DMS53 (cell line): ENCODE data around the gene HIGD1C.
A peak's percentile ranks its signal among the peaks of the same experiment; 100 is the strongest.
"Not testable (repeated sequence)": the region's sequence is repeated elsewhere in the genome, so short reads cannot be mapped to it uniquely, and the experiment has no call there.

Experiments used
- DNase-seq: peaks from one replicate; lab custom pipeline; 2025; lab: John Stamatoyannopoulos, UW

Gene HIGD1C

DNA sequence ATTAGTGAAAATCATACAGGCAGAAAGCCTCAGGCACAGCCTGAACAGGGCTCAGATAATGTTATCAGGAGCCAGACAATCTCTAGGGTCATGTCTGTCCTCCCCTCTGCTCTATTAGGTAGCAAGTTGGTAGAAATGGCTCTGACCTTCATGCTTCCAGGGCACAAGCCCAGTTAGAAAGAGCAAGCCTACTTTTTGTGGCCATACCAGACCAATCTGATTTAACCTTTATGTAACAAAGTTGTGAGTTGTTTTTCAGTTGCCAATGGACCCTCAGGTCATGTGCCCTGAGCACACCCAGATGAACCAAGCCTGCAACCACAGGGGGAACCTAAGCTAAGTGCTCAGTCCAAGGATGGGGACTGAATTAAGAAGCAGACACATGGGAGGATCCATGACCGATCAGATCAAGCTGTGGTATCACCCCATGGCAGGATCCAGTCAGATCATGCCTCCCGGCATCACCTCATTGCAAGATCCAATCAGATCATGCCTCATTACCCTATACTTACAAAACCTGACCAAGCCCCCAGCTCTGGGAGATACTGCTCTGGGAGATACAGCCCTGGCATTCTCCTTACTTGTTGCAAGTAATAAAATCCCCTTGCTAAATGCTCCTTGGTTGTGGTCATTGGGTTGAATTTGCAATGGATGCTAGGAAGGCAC, 18.8 kb upstream of the HIGD1C start:
- DNase-seq = no peak

GRCh38 chr12:50934371-50934851, 17.9 kb upstream of the HIGD1C start:
- no peak for DNase-seq

DNA sequence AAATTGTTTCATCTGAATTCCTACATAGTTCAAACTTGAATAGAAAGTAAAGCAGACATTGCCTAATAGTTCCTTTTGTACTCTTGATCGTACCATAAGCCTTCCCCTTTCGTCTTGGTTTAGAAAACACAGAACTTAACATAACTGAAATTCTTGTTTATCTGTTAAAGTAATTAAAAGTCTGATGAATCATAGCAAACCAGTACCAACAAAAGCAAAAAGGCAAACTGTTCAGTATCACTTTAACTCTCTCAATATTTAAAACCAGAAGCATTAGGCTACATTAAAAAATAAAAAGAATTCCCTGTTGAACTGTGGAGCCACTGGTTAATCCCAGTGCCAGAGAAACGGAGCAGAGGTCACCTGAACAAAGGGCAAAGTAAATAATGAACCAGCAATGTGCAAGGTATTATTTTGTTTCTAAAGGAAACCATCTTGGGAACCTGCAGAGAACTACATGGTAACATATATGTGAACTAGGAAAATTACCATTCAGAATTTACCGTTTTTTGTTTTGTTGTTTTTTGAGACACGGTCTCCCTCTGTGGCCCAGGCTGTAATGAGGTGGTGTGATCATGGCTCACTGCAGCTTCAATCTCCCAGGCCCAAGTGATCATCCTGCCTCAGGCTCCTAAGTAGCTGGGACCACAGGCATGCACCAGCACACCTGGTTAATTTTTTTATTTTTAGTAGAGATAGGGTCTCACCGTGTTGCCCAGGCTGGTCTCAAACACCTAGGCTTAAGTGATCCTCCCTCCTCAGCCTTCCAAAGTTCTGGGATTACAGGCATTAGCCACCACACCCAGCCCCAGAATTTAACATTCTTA, 17.1 kb upstream of the HIGD1C start:
- DNase-seq = no peak

DNA sequence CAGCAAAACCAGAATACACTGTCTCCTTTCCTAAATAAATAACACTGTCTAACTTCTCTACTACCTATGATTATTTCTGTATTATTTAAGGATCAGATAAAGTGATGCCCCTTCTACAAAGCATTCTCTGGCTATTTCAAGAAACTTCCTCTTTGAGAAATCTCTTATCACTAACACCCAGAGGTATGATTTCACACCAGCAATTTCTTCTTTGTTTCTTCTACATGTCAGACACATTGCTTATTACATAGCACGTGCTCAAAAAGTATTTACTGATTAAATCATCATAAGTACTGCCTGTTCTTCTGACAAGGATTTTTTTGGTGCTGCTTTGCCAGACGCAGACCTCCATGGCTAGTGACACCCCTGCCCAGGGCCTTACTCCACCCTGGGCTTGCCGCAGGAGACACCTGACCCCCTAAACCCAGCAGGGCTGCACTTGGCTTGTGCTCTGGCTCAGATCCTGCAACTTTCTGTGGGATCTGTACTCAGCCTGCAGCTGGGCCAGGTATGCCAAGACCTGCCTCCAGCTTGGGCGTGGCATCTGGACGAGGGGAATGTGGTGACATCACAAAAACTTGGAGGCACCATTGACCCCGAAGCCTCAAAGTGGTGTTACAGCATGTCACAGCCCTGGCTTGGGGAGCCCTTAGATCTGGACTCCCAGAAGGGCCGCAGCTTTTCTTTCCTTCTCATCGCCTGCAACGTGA, 15.4 kb upstream of the HIGD1C start:
- DNase-seq = no peak

- peak; percentile 12 for DNase-seq
These were observed 14.7 kb upstream of the HIGD1C start for GRCh38 chr12:50937653-50938052.

DNA sequence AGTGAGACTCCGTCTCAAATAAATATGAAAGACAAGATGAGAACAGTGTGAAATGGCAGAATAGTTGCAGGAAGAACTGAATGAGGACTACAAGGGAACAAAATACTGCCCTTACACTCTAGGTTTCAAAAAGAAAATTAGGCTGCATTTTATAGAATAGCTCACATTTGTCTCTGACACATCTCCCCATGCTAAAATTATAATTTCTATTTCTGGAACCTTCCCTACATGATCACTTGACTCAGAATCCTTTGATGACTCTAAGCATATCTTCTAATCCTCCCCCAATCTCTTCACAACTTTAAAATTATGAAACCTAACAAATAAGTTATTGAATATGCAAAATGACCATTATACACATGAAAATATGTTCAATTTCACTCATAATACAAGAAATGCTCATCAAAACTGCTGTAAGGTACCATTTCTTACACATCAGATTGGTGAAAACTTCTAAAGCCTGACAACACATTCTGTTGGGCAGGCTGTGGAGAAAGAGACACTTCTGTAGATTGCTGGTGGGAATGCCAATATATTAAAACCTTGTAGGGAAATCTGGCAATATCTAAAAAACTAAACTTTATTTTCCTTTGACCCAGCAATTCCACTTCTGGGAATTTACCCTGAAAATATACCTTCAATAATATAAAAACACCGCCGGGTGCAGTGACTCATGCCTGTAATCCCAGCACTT, 4.3 kb upstream of the HIGD1C start:
- DNase-seq = no peak

DNA sequence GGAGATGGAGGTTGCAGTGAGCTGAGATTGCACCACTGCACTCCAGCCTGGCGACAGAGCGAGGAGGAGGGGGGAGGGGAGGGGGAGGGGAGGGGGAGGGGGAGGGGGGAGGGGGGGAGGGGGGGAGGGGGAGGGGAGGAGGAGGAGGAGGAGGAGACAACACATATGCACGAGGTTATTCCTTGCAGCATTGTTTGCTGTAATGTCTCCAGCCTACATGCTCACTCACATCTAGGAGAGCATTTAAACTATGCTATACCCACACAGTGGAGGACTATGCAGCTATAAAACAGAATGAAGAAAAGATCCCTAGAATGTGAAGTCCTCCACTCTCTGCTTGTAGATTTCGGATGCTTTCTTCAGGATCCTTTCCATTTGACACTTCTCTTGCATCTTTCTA, 3.5 kb upstream of the HIGD1C start:
- DNase-seq = peak; percentile 14

DNA sequence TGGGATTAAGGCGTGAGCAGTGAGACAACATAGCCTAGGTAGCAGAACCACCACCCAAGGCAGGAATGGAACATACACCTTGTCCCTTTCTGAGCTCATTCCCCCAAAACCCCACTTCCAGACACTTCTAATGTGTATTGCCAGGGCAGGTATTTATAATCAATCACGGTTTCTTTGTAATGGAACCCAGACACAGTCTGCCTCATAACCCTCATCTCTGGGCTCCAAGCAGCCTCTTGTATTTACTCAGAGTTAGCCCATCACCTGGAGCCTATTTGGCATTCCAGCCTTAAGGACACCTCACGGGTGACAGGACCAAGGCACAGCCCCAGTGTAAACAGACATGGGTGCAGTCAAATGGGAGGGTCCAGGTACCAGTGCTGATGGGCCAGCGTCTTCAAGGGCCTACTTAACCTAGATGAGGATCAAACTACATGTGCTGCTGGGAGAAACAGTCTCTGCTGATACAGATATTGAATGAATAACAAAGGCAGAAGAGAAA, 2.5 kb upstream of the HIGD1C start:
- DNase-seq = no peak

GRCh38 chr12:50951112-50951511, 1.2 kb upstream of the HIGD1C start:
- no peak for DNase-seq

GRCh38 chr12:50953047-50953446, 703 bp downstream of the HIGD1C start:
- DNase-seq = peak; percentile 10

DNA sequence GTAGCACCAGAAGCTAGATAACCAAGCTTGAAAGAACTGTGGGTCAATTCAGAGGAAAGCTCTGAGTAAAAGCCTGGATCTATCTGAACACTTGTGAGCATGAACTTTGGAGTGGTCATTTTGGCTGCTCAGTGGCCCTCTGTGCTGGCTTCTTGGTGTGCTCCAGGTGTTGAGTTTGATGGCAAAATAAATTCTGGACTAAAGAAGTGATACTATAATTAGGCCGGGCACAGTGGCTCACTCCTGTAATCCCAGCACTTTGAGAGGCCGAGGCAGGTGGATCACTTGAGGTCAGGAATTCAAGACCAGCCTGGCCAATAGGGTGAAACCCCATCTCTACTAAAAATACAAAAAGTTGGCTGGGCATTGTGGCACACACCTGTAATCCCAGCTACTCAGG, 2.4 kb downstream of the HIGD1C start:
- DNase-seq = not testable (repeated sequence)

DNA sequence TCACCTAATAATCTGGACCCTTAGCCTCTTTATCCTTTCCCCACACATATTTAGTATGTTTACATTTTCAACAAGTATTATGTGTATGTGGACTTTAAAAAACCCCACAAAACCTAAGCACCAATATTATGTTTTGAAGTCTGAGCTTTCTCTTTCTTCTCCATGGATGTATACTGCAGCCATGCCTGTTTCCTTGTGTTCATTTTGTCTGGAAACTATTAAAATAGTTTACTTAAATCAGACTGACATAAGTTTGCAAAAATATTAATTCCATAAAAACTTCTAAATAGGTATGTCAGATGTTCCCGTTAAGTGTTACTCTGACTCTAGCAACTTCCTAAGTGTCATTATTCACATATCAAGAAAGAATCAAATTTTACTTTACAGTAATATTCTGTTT, 2.9 kb downstream of the HIGD1C start:
- no peak for DNase-seq

GRCh38 chr12:50955697-50956096, 3.4 kb downstream of the HIGD1C start:
- no peak for DNase-seq

GRCh38 chr12:50960130-50960529, 7.8 kb downstream of the HIGD1C start:
- DNase-seq = peak; percentile 7

DNA sequence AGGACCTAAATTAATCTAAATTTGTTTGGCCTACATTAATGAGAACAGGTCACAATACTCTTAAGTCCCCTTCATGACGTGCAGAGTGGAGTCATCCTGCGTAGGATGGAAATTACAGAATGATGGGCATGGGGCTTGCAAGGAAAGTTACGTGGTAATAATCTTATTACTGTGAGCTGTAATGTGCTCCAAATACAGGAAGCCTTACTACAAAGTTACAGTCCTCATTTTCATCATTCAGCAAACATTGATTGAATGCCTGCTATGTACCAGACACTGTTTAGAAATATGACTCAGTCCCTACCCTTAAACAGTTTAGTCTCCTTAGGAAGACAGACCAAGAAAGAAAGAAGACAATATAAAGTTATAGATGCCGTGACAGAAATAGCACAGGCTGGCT, 9.4 kb downstream of the HIGD1C start:
- no peak for DNase-seq

GRCh38 chr12:50964432-50964831, 12.1 kb downstream of the HIGD1C start:
- no peak for DNase-seq

DNA sequence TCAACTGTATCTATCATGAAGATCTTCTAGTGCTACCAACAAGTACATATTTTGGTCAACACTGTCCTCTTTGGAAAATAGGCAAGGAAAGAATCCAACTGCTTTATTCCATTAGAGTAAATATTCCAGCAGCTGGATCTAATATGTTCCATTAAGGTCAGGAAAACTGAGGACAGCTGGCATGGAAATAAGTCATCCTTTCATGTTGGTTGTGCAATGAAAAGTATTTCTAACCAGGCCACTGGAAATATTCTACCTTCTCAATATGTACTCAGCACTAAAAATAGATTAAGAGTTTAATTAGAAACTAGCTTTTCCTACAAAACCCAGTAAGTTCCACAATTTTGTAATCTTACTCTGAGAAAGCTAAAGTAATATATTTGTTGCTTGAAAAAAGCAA, 19.6 kb downstream of the HIGD1C start:
- DNase-seq = no peak

- no peak for DNase-seq
These were observed 27.2 kb downstream of the HIGD1C start for GRCh38 chr12:50979369-50980052.

DNA sequence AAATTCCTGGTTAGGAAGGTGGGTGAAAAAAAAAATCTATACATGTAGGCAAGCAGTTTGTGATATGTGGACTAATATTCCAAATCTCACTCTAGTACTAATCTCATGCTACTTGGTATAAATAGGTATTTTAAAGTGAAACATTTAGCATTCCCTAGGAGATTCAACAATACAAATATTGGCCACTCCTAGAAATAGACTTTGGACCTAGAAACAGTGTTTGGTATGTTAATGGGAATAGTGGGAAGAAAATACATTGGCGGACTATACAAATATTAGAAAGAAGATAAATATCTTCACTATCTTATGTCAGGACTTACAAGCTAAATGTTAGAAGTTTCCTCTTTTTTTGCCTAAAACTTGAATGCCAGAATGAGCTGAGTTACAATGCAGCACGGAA, 28.2 kb downstream of the HIGD1C start:
- DNase-seq = no peak

- no peak for DNase-seq
These were observed 29.2 kb downstream of the HIGD1C start for GRCh38 chr12:50981319-50982239.
